Esophagus muscularis mucosa (tissue), 4 donors: ENCODE data around the gene IPO7.

Experiments used
- CTCF ChIP-seq, 3 experiments: fragments of 200-600 bp in 2 of 3; fragments of 450-650 bp in 1 of 3; sonication (generic) in 2 of 3; IDR thresholded peaks; one replicate each; pipeline ENCODE4 v1.5.1; 2017 to 2019; ENCODE audit warnings: antibody characterized with exemption in 3 of 3, mild to moderate bottlenecking in 2 of 3, moderate library complexity in 1 of 3
- EP300 ChIP-seq: sonication (generic); formaldehyde crosslinking; IDR thresholded peaks from one replicate; pipeline ENCODE4 v1.6.1; 2017; ENCODE audit warnings: antibody characterized with exemption
- POLR2A ChIP-seq: fragments of 450-650 bp; IDR thresholded peaks from one replicate; pipeline ENCODE4 v1.6.1; 2017; ENCODE audit warnings: antibody characterized with exemption, moderate library complexity, mild to moderate bottlenecking, low read depth

DNA sequence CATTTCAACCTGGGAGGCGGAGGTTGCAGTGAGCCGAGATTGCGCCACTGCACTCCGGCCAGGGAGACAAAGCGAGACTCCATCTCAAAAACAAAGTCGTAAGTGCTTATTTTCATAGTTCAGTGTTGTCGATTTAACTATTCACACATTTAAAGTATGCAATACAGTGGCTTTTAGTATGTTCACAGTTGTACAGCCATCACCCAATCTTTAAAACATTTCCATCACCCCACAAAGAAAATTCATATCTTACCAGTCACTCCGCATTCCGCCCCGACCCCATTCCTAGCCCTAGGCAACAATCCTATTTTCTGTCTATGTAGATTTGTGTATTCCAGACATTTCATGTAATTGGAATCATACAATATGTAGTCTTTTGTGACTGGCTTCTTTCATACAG, 11.9 kb downstream of the IPO7 start:
- TF ChIP-seq CTCF (IDR thresholded peaks at IDR 0.05): no peak
- TF ChIP-seq POLR2A: no peak
- TF ChIP-seq EP300: no peak
